Ishikawa (cell line): Measurements from ENCODE around the gene NOL4L.

Experiments used
- CEBPB ChIP-seq: IDR thresholded peaks from 2 replicates; pipeline ENCODE4 v1.6.1; 2012
- CREB1 ChIP-seq: IDR thresholded peaks from 2 replicates; pipeline ENCODE4 v1.6.1; 2012; ENCODE audit warnings: low read depth
- EGR1 ChIP-seq: IDR thresholded peaks from 2 replicates; pipeline ENCODE4 v1.6.1; 2012
- EP300 ChIP-seq: IDR thresholded peaks from 2 replicates; pipeline ENCODE4 v1.6.1; 2012; ENCODE audit warnings: borderline replicate concordance
- FOXM1 ChIP-seq: IDR thresholded peaks from 2 replicates; pipeline ENCODE4 v1.6.1; 2012; ENCODE audit warnings: low read depth, borderline replicate concordance
- MAX ChIP-seq: IDR thresholded peaks from 2 replicates; pipeline ENCODE4 v1.6.1; 2012
- NFIC ChIP-seq: IDR thresholded peaks from 2 replicates; pipeline ENCODE4 v1.6.1; 2012
- RAD21 ChIP-seq: IDR thresholded peaks from 2 replicates; pipeline ENCODE4 v1.6.1; 2012; ENCODE audit warnings: low read depth
- TAF1 ChIP-seq: IDR thresholded peaks from 2 replicates; pipeline ENCODE4 v1.6.1; 2012; ENCODE audit warnings: low read depth, mild to moderate bottlenecking
- TCF12 ChIP-seq: IDR thresholded peaks from 2 replicates; pipeline ENCODE4 v1.6.1; 2012; ENCODE audit warnings: low read depth
- TEAD4 ChIP-seq: IDR thresholded peaks from 2 replicates; pipeline ENCODE4 v1.6.1; 2012
- USF1 ChIP-seq: IDR thresholded peaks from 2 replicates; pipeline ENCODE4 v1.6.1; 2012
- YY1 ChIP-seq: IDR thresholded peaks from 2 replicates; pipeline ENCODE4 v1.6.1; 2012; ENCODE audit warnings: low read depth
- ZBTB7A ChIP-seq: IDR thresholded peaks from 2 replicates; pipeline ENCODE4 v1.6.1; 2012; ENCODE audit warnings: low read depth
- TF ChIP-seq, protein P1 (sequence below): IDR thresholded peaks from 2 replicates; pipeline ENCODE4 v1.6.1; 2012; ENCODE audit warnings: low read depth, mild to moderate bottlenecking

NOL4L gene

DNA sequence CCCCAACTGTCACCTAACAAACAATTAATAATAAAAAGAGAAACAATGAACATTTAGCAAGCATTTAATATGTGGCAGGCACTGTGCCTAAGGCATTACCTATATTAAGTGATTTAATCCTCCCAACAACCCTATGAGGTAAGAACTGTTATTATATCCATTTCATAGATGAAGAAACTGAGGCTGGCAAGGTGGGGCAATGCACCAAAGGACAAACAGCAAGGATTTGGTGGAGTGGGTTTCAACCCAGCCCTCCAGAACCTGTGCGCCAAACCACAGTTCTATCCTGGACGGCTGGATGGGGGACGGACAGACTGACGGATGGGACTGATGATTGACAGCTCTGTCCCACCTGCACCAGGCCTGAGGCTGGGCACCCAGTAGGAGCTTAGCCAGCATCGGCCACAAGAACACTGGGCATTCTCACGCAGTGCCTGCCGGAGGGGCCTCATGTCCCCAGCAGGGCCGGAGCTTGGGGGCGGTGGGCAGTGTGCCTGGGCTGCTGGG is 24.6 kb downstream of the NOL4L start:
- TF ChIP-seq MAX (no peak), TAF1 (no peak), USF1 (no peak), TCF12 (no peak), TEAD4 (no peak), YY1 (no peak), RAD21 (no peak)

- TF ChIP-seq EGR1 (peak; percentile 63), ZBTB7A (no peak)
These were observed 25.3 kb downstream of the NOL4L start for GRCh38 chr20:32559753-32560380.

DNA sequence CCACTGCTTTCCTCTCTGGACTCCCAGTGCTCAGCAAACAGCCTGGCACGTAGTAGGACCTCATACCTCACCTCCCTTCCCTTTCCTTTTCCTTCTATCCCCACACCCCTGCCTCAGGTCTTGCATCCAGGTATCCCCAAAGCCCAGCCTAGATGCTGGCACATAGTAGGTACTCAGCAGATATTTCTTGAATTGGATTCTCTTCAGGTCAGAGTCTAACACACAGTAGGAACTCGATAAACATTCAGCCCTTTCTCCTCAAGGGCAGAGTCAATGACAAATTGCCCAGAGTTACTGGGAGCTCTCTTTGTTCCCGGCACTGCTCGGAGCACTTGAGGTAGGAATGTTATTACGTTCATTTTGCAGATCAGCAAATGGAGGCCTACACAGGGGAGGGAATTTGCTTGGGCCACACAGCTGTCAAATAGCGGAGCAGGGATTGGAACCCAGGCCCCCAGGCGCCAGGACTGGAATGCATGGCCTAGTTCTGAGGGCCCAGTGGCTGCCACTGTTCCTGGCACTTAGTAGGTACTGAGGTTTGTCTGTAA is 25.9 kb downstream of the NOL4L start:
- TF ChIP-seq, protein P1, sequence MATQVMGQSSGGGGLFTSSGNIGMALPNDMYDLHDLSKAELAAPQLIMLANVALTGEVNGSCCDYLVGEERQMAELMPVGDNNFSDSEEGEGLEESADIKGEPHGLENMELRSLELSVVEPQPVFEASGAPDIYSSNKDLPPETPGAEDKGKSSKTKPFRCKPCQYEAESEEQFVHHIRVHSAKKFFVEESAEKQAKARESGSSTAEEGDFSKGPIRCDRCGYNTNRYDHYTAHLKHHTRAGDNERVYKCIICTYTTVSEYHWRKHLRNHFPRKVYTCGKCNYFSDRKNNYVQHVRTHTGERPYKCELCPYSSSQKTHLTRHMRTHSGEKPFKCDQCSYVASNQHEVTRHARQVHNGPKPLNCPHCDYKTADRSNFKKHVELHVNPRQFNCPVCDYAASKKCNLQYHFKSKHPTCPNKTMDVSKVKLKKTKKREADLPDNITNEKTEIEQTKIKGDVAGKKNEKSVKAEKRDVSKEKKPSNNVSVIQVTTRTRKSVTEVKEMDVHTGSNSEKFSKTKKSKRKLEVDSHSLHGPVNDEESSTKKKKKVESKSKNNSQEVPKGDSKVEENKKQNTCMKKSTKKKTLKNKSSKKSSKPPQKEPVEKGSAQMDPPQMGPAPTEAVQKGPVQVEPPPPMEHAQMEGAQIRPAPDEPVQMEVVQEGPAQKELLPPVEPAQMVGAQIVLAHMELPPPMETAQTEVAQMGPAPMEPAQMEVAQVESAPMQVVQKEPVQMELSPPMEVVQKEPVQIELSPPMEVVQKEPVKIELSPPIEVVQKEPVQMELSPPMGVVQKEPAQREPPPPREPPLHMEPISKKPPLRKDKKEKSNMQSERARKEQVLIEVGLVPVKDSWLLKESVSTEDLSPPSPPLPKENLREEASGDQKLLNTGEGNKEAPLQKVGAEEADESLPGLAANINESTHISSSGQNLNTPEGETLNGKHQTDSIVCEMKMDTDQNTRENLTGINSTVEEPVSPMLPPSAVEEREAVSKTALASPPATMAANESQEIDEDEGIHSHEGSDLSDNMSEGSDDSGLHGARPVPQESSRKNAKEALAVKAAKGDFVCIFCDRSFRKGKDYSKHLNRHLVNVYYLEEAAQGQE, result no peak
- TF ChIP-seq NFIC (no peak), ZBTB7A (no peak), YY1 (no peak), TEAD4 (no peak), USF1 (no peak), FOXM1 (no peak), CREB1 (no peak), TCF12 (no peak), RAD21 (no peak), MAX (no peak), CEBPB (no peak)

GRCh38 chr20:32558526-32558925 is 26.6 kb downstream of the NOL4L start:
- no peak for TF ChIP-seq CEBPB
- TF ChIP-seq TAF1, result no peak
- no peak for TF ChIP-seq ZBTB7A
- no peak for TF ChIP-seq NFIC
- no peak for TF ChIP-seq CREB1
- TF ChIP-seq TEAD4, result no peak
- no peak for TF ChIP-seq FOXM1
- TF ChIP-seq MAX, result no peak
- TF ChIP-seq EP300, result no peak

GRCh38 chr20:32557319-32557718 is 27.8 kb downstream of the NOL4L start:
- TF ChIP-seq ZBTB7A (no peak), NFIC (no peak), RAD21 (no peak), TEAD4 (no peak), USF1 (no peak), EP300 (no peak), TCF12 (no peak), TAF1 (no peak), CREB1 (no peak), CEBPB (no peak), YY1 (no peak), FOXM1 (no peak), EGR1 (no peak), MAX (no peak)
- TF ChIP-seq, protein P1, result no peak
